GM12891 (cell line): ENCODE results near the gene ITM2C.

Experiments used
- PAX5 ChIP-seq: IDR thresholded peaks from 2 replicates; pipeline ENCODE4 v1.6.1; 2011; ENCODE audit warnings: low read length, moderate library complexity, mild to moderate bottlenecking; ENCODE audit not compliant: insufficient read depth, severe bottlenecking
- POLR2A ChIP-seq: IDR thresholded peaks from 2 replicates; pipeline ENCODE4 v1.6.1; 2011; ENCODE audit warnings: low read depth, low read length, control low read depth
- POLR2AphosphoS5 ChIP-seq: IDR thresholded peaks from 2 replicates; pipeline ENCODE4 v1.6.1; 2011; ENCODE audit warnings: low read depth, low read length, control low read depth

GRCh38 chr2:230893338-230893737, 28.6 kb downstream of the ITM2C start:
- TF ChIP-seq POLR2AphosphoS5 (no peak), POLR2A (no peak), PAX5 (no peak)
